Posterior vena cava (tissue), 2 donors: Measurements from ENCODE around the gene GTSF1L. TPM values are rescaled to one million over a fixed set of nuclear protein-coding genes. Genes with fewer than 3 reads are reported as not detected.
A peak's percentile ranks its signal among the peaks of the same experiment; 100 is the strongest.
"Not testable (repeated sequence)": the region's sequence is repeated elsewhere in the genome, so short reads cannot be mapped to it uniquely, and the experiment has no call there.

Source experiments
- DNase-seq: peaks from one replicate; pipeline ENCODE4 v3.0.0-alpha.2; 2020; ENCODE audit warnings: low spot score
- intact Hi-C, 2 donors: fragments of 100-400 bp; cut with DNase I; formaldehyde crosslinking; loops; one replicate each; pipeline versions ENCODE4 v1.14.1 to v1.14.2; 2022 to 2023
- long read RNA-seq, 2 donors: library from polyadenylated mRNA; unstranded; transcript quantifications; one replicate each; pipeline ENCODE4 v2.0.0, GENCODE V29; 2020 to 2021
- total RNA-seq, 2 donors: library from RNA; stranded (reverse); fragmentation: NEBNext Ultra II Directional; extraction: Animal tissue kit (Norgen Biotek cat#: 25700); gene quantifications; one replicate each; pipeline ENCODE4 v1.2.1, GENCODE V29; 2021
- donor health status: DM: yes; HTN: yes; CAD: no.
- donor health status: DM: yes; HTN: yes; CAD: no.

Gene GTSF1L
- total RNA-seq, result not detected
- long read RNA-seq, donor 1, result 0 reads
- long read RNA-seq, donor 2, result 0 reads

GRCh38 chr20:43726811-43727338 lies at the start of gene GTSF1L:
Gene GTSF1L, minus strand, starts transcription at chr20:43727002. Its CDS starts 308 bp downstream, at chr20:43726694.
- intact Hi-C loops, result no loop called here
- DNase-seq, result peak; percentile 13

- intact Hi-C loops, result no loop called here
- no peak for DNase-seq
Observed at GRCh38 chr20:43774754-43775153, 48.0 kb upstream of the GTSF1L start.

- intact Hi-C loops, result no loop called here
- DNase-seq, result no peak
Observed at GRCh38 chr20:43771503-43772190, 44.8 kb upstream of the GTSF1L start.

GRCh38 chr20:43770342-43770741 lies 43.5 kb upstream of the GTSF1L start:
- no peak for DNase-seq
- intact Hi-C loops, result no loop called here

GRCh38 chr20:43767686-43768474 lies 41.1 kb upstream of the GTSF1L start:
- no peak for DNase-seq
- intact Hi-C loops, result no loop called here

- DNase-seq, result no peak
- intact Hi-C loops, result no loop called here
Observed at GRCh38 chr20:43766917-43767316, 40.1 kb upstream of the GTSF1L start.

GRCh38 chr20:43766385-43766784 lies 39.6 kb upstream of the GTSF1L start:
- intact Hi-C loops, result no loop called here
- DNase-seq, result no peak

- no peak for DNase-seq
- intact Hi-C loops, result no loop called here
Observed at GRCh38 chr20:43765916-43766315, 39.1 kb upstream of the GTSF1L start.

GRCh38 chr20:43762911-43763310 lies 36.1 kb upstream of the GTSF1L start:
- intact Hi-C loops, result no loop called here
- DNase-seq, result no peak

GRCh38 chr20:43761386-43762340 lies 34.9 kb upstream of the GTSF1L start:
- DNase-seq, result no peak

GRCh38 chr20:43757888-43758287 lies 31.1 kb upstream of the GTSF1L start:
- DNase-seq, intact Hi-C loops: not testable (repeated sequence)

More at GRCh38 chr20:43761386-43762340, 34.9 kb upstream of the GTSF1L start:
- intact Hi-C loops, result no loop called here

GRCh38 chr20:43755851-43756250 lies 29.0 kb upstream of the GTSF1L start:
- no peak for DNase-seq
- intact Hi-C loops, result no loop called here

GRCh38 chr20:43755390-43755789 lies 28.6 kb upstream of the GTSF1L start:
- intact Hi-C loops, result no loop called here
- no peak for DNase-seq

- no peak for DNase-seq
- intact Hi-C loops, result no loop called here
Observed at GRCh38 chr20:43752561-43753301, 25.9 kb upstream of the GTSF1L start.

GRCh38 chr20:43752051-43752360 lies 25.2 kb upstream of the GTSF1L start:
- no peak for DNase-seq
- intact Hi-C loops, result no loop called here

- DNase-seq, result no peak
- intact Hi-C loops, result no loop called here
Observed at GRCh38 chr20:43751167-43752050, 24.6 kb upstream of the GTSF1L start.

- intact Hi-C loops, result no loop called here
- no peak for DNase-seq
Observed at GRCh38 chr20:43750774-43751166, 24.0 kb upstream of the GTSF1L start.
